Right renal pelvis (tissue), 4 donors: ENCODE data around the gene TCTN2. TPM values are rescaled to one million over a fixed set of nuclear protein-coding genes. Genes with fewer than 3 reads are reported as not detected.

ENCODE experiments used
- DNase-seq, 4 donors: peaks; one replicate each; pipeline ENCODE4 v3.0.0-alpha.2; 2013; ENCODE audit warnings: low read depth in 4 of 4, low spot score in 3 of 4, missing footprints in 1 of 4
- polyA plus RNA-seq, 4 donors: library from polyadenylated mRNA; unstranded; fragments of 120-200 nt; gene quantifications; one replicate each; pipeline ENCODE4 v1.2.1, GENCODE V29; 2013; ENCODE audit not compliant: insufficient read length in 4 of 4

The TCTN2 gene
- polyA plus RNA-seq, 4 donors, result 25.0 to 33.0 (median 28.8) TPM

DNA sequence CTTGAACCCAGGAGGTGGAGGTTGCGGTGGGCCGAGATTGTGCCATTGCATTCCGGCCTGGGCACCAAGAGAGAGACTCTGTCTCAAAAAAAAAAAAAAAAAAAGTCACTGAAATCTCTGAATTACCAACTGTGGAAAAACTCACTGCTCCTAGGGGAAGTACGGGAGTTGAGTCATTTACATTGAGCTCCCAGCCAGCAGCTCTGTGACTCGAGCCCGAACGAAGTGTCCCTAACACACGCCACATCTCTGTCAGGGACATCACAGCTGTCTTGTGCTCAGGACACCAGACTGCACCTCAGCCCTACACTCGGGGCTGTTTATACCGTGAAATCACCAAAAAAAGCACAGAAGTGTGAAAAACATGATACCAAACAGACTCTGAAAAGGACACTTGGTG, 62.3 kb downstream of the TCTN2 start:
- DNase-seq, result no peak

DNA sequence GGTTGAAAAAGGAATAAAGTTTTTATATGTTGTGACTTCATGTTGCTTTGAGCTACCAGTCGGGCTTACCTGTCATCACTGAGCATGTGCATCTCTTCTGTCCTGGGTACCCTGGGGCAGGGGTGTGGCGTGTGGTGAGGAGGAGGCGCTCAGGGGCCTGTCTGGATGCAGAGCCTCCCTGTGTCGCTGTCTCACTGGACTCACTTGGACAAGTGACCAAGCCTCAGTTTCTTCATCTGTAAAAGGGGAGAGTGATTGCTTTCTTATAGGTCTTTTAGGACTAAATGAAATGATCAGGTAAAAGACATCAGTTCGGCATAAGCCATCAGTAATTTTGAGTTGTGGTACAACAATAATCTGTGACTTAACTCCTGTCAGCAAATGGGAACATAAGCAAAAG, 63.4 kb downstream of the TCTN2 start:
- DNase-seq, result no peak

DNA sequence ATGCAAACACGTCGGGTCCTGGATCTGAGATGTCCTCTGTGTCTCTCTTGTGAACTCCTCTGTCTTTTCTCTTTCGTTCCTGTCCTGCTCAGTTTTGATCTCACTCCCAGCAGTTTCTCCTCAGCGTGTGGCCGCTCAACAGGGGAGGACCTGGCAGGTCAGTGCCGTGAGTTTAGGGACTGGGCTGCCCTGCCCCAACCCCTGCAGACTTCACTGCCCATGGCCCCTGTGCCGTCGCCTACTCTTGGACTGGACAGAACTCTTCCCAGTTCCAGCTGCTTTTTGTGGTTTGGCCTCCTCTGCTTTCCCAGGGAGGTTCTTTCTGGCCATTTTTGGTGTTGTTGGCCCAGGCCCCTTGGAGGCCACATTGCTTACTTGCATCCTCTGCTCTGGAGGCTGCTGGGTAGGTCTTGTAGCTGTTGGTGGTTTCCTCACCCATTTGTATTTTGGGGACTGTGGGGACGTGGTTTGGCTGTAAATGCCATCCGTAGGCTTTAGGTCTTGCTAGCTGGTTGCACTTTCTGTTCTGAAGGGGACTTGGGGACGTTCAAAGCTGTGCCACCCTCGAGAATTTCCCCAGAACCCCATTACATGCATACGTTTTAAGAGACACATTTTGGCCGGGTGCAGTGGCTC, 71.1 kb downstream of the TCTN2 start:
- no peak for DNase-seq

DNA sequence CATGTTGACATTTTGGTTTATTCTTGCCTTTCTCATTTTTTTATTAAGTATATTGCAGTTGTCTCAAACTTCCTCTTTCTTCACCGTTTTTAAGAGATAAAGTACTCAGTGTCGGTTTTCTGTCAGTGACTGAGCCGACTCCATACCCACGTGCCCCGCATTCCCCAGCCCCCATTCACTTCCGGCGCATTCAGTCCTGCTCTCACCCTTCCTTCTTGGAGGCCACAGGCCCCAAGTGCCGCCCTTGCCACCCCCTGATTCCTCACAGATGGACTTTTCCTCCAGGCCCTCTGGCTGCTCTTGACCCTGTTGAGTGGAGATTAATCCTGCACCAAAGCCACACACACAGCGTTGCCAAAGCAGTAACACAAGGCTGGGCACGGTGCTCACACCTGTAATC, 72.1 kb downstream of the TCTN2 start:
- no peak for DNase-seq

DNA sequence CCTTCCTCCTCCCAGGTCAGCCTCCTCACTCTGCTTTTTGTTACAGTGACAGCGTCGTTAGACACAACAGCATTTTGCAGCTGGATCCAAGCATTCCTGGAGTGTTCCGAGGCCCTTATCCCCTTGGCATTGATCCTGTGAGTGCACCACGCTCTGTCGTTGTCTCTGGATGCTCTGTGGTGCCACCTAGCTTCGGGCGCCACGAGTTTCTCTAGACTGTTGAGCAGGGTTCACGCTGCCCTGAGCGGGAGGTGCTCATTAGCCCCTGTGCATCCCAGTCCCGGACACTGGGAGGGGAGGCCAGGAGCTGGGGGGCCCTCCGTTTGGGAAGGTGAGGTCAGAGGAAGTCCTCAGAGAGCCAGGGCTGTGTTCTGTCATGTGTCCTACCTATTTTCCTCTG, 73.9 kb downstream of the TCTN2 start:
- no peak for DNase-seq

DNA sequence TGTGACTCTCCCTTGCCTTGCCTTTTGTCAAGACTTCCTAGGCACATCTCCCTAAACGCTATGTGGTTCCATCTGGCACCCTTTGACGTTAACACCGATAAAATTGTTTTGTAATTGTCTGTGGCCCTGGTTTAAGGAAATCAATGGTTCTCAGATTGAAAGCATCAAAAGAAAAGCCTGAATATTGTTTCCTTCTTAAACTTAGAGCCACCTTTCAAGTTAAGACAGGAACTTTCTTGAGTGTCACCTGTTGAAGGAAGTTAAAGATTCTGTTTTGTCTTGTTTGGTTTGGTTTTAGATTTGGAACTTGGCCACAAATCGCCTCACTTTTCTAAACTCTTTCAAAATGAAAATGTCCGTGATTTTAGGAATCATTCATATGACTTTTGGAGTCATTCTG, 76.4 kb downstream of the TCTN2 start:
- DNase-seq, result no peak

- no peak for DNase-seq
Measured at GRCh38 chr12:123748161-123748560, 77.2 kb downstream of the TCTN2 start.

- DNase-seq, result no peak
Measured at GRCh38 chr12:123748661-123749060, 77.7 kb downstream of the TCTN2 start.

- DNase-seq, result no peak
Measured at GRCh38 chr12:123749355-123749754, 78.4 kb downstream of the TCTN2 start.

GRCh38 chr12:123750159-123750656, 79.3 kb downstream of the TCTN2 start:
- no peak for DNase-seq

GRCh38 chr12:123752046-123752445, 81.1 kb downstream of the TCTN2 start:
- no peak for DNase-seq

DNA sequence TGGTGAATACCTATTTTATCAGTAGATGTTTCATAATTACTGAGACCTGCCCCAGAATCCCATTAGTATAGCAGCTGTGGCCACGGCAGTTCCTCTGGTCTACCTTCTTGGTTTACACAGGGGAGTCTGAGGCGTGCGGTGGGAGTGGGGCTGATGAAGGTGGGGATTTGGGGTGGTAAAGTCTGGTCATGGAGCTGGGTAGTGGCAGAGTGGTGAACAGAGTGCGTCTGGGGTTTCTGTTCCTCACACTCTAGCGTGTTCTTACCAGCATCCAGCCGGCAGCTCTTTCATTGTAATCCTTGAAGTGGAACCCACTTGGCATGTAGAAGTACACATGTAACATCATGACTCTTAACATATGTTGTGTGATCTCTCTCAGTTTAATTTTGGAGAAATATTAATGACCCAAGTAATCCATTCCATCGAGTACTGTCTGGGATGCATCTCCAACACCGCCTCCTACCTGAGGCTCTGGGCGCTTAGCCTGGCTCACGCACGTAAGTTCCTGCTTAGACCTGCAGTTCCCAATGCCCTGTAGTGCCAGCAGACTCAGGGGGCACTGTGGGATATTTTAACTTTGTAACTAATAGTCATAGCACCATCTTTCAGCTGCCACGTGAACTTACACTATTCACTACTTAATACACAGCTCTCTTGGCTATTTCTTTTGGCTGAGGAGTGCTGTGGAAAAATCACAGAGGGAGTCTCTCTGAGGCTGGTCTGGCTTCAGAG, 83.3 kb downstream of the TCTN2 start:
- DNase-seq, result no peak

GRCh38 chr12:123757561-123757960, 86.6 kb downstream of the TCTN2 start:
- no peak for DNase-seq

Other genes with a start within 250 kb of the TCTN2 start
- 1 to 10 TPM; 5.2 to 6.3 (median 5.9) TPM for gene RILPL2, start 234.4 kb upstream of the TCTN2 start, polyA plus RNA-seq
- gene SNRNP35, start 213.0 kb upstream of the TCTN2 start, polyA plus RNA-seq, result 10 to 100 TPM; 34.5 to 39.2 (median 38.4) TPM
- 10 to 100 TPM; 16.1 to 18.4 (median 17.1) TPM for gene RILPL1, start 137.4 kb upstream of the TCTN2 start, polyA plus RNA-seq
- 100 to 1,000 TPM; 231 to 243 (median 237) TPM for gene TMED2, start 86.6 kb upstream of the TCTN2 start, polyA plus RNA-seq
- 10 to 100 TPM; 24.7 to 27.8 (median 27.0) TPM for gene DDX55, start 69.0 kb upstream of the TCTN2 start, polyA plus RNA-seq
- gene EIF2B1, start 37.4 kb upstream of the TCTN2 start, polyA plus RNA-seq, result 10 to 100 TPM; 65.2 to 72.0 (median 67.6) TPM
- 10 to 100 TPM; 28.4 to 39.6 (median 37.8) TPM for gene GTF2H3, start 37.3 kb upstream of the TCTN2 start, polyA plus RNA-seq
- 10 to 100 TPM; 17.3 to 20.3 (median 18.7) TPM for gene ATP6V0A2, start 41.2 kb downstream of the TCTN2 start, polyA plus RNA-seq
- 1 to 10 TPM; 4.5 to 5.5 (median 4.8) TPM for gene DNAH10, start 91.2 kb downstream of the TCTN2 start, polyA plus RNA-seq